OCI-M2 (cell line): ENCODE data around the gene SPRY4.
"Not testable (repeated sequence)": the region's sequence is repeated elsewhere in the genome, so short reads cannot be mapped to it uniquely, and the experiment has no call there.

Source experiments
- DNase-seq: peaks from one replicate; lab custom pipeline; 2025; ENCODE audit not compliant: unreplicated experiment; lab: John Stamatoyannopoulos, UW

The SPRY4 gene

GRCh38 chr5:142334538-142334937 lies 9.7 kb upstream of the SPRY4 start:
- no peak for DNase-seq

- DNase-seq = not testable (repeated sequence)
Measured at GRCh38 chr5:142333749-142334148, 8.9 kb upstream of the SPRY4 start.

- no peak for DNase-seq
Measured at GRCh38 chr5:142330444-142330843, 5.6 kb upstream of the SPRY4 start.

GRCh38 chr5:142330026-142330425 lies 5.2 kb upstream of the SPRY4 start:
- DNase-seq = no peak

- DNase-seq = no peak
Measured at GRCh38 chr5:142327111-142327842, 2.5 kb upstream of the SPRY4 start.

GRCh38 chr5:142326480-142326938 lies 1.7 kb upstream of the SPRY4 start:
- DNase-seq = no peak

- no peak for DNase-seq
Measured at GRCh38 chr5:142325725-142326479, 1.1 kb upstream of the SPRY4 start.

- no peak for DNase-seq
Measured at GRCh38 chr5:142324136-142324870, 518 bp downstream of the SPRY4 start.

- no peak for DNase-seq
Measured at GRCh38 chr5:142323480-142324135, 1.2 kb downstream of the SPRY4 start.

- DNase-seq = no peak
Measured at GRCh38 chr5:142322747-142323479, 1.9 kb downstream of the SPRY4 start.

GRCh38 chr5:142322403-142322746 lies 2.4 kb downstream of the SPRY4 start:
- DNase-seq = no peak

GRCh38 chr5:142320851-142321560 lies 3.8 kb downstream of the SPRY4 start:
- no peak for DNase-seq

GRCh38 chr5:142320430-142320738 lies 4.4 kb downstream of the SPRY4 start:
- no peak for DNase-seq

- no peak for DNase-seq
Measured at GRCh38 chr5:142319560-142320429, 5.0 kb downstream of the SPRY4 start.

GRCh38 chr5:142319105-142319504 lies 5.7 kb downstream of the SPRY4 start:
- DNase-seq = no peak

- DNase-seq = no peak
Measured at GRCh38 chr5:142317753-142318152, 7.1 kb downstream of the SPRY4 start.

GRCh38 chr5:142317173-142317572 lies 7.6 kb downstream of the SPRY4 start:
- DNase-seq = no peak

- no peak for DNase-seq
Measured at GRCh38 chr5:142316681-142317080, 8.1 kb downstream of the SPRY4 start.

- DNase-seq = no peak
Measured at GRCh38 chr5:142316051-142316450, 8.8 kb downstream of the SPRY4 start.
